NOMO-1 treated with DMSO at 0.1 percent for 48 hours (cell line): ENCODE measurements around the gene DMXL1.

ENCODE experiments used
- DNase-seq: peaks from one replicate; lab custom pipeline; 2025; ENCODE audit not compliant: unreplicated experiment; lab: John Stamatoyannopoulos, UW

Gene DMXL1

DNA sequence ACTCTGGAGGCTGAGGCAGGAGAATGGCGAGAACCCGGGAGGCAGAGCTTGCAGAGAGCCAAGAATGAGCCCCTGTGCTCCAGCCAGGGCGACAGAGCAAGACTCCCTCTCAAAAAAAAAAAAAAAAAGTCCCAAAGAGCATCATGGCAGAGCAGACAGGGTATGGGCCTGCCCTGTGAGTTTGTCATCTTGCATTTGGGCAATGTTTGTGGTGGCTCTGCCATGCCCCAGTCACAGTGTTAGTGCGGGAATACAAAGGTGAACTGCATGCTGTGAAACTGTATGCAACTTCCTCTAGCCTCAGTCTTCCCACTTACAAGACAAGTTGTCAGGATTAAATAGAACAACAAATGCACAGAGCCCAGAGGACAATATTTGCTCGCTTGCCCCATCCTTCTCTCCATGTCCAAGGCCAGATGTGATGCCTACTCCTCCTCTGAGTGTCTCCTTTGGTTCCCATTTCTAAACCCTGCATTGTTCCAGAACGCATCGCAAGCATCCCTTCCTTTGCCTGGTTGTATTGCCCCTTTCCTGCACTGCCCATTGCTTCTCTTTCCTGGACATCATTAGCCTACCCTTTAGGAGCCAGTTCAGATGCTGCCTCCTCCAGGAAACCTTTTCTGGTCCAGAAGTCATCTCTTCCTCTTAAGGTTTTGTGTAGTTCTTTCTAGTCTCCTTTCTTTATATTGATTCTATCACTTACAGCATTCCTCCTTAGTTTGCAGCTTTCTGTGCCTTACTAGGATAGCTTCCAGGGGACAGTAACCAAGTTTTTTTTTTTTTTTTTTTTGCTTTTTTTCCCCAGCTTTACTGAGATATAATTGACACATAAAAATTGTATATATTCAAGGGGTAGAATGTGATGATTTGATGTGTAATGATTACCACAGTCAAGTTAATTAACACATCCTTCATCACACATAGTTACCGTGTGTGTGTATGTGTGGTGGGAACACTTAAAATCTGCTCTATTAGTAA, 215.9 kb downstream of the DMXL1 start:
- DNase-seq = no peak

DNA sequence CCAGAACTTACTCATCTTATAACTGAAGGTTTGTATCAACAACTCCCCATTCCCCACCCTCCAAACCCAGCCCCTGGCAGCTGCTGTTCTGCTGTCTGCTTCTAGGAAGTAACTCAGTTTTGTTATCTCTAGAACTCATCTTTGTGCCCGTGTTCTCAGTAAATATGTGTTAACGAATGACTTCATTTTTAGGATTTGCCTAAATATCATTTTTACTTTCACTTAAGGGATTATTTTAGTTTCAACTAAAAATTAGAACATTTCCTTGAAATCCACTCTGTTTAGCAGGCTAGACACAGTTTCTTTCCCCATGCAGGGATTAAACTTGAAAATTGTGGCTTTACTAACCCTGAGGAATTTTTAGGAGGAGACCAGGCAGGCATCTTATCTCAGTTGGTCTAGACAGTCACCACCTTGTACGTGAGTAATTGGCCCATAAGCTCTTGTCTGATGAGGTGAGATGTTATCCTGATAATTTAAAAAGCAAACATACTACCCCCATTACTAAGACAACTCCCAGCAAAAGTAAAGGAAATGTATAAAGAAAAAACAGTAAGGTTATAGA, 216.7 kb downstream of the DMXL1 start:
- no peak for DNase-seq

DNA sequence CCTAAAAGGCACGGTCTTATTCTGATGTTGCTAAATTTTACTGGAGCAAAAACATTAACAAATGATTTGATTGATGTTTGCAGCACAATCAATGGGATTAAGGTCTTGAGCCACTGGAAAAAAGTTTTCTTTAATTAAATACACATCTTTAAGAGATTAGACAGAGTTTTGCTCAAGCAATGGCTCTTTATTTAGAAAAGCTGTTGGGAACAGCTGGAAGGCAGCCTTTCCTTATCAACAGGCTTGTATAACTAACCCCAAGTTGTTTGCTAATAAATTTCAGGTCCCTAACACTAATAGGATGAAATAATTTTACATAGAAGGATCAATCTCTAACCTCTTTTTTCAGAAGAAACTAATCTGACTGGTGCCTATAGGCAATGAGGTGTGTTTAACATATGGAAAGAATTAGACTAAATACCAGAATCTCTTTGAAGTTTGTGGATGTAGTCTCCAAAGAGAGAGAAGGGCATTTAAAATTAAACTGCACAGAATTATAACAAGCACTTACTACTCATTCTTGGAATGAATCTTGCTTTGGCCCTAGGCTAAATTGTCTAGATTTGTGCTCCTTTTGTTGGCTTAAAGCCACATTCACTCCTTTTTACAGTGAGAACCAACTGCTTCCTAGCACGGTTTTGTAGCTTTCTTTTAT, 217.6 kb downstream of the DMXL1 start:
- no peak for DNase-seq

DNA sequence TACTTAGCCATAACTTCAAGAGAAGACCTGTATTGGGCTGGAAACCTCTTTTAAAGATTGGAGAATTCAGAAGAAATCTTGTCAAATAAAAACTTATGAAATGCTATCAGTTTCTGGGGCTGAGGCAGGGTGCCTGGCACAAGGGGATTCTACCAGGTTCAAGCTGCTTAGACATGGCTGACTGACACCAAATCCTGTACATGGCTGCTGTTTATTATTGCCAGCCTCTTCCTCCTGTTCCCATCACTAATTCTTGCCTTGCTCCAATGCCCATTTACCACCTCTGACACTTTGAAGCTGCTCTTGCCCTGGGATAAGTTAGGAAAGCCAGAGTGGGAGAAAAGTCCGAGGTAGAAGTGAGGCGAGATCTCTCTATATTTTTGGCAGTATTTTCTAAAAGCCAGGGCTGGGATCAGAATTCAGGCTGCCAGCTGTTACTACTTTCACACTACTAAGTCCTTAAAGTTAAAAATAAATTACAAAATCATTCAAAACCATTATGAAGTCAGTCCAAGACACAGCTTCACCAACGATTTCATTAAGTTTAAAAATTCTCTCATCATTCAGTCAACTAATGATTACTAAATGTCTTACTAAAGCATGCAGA, 218.7 kb downstream of the DMXL1 start:
- DNase-seq = no peak

DNA sequence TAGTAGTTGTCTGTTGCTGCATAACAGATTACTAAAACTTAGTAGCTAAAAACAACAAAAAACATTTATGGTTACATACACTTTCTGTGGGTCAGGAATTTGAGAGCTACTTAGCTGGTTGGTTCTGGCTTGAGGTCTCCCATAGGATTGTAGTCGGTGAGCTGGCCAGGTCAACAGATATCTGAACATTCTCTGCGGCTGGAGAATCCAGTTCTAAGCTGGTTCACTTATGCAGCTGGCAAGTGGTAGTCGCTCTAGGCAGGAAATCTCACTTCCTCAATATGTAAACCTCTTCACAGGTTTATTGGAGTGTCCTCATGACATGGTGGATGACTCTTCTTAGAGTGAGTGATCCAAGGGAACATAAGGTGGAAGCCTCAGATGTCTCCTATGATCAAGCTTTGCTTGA, 219.3 kb downstream of the DMXL1 start:
- peak; percentile 90 for DNase-seq

DNA sequence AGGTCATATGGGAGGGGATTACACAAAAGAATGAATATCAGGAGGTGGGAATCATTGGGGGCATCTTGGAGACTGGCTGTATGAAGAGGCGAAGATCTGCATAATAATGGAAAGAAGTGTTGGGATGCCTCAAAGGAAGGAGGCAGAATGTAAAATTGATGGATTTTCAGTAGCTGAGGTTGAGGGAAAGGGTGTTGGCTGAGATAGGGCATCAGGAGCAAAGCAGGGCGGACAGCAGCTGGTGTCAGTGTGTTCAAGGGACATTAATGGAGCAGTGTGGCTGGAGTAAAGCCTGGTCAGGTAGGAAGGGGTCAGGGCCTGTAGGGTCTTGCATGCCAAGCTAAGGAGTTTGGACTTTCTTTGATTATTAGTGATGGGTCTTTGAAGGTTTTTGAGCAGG, 219.7 kb downstream of the DMXL1 start:
- DNase-seq = no peak

DNA sequence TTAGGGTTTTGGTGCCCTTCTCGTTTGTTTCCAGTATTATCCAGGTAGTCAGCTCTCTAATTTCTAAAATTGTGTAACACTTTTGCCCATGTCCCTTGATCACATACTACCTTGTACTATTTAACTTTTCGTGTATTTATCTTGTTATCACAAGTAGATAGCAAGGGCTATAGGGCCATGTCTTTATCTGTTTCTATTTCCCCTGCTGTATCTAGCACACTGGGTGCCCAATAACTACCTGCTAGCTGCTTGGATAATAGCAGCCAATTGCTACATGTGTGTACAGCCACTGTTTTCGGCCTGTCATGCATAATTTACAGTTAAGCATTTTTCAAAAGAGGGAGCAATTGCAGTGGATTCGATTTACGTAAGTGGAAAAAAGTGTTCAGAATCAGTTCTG, 220.2 kb downstream of the DMXL1 start:
- no peak for DNase-seq

DNA sequence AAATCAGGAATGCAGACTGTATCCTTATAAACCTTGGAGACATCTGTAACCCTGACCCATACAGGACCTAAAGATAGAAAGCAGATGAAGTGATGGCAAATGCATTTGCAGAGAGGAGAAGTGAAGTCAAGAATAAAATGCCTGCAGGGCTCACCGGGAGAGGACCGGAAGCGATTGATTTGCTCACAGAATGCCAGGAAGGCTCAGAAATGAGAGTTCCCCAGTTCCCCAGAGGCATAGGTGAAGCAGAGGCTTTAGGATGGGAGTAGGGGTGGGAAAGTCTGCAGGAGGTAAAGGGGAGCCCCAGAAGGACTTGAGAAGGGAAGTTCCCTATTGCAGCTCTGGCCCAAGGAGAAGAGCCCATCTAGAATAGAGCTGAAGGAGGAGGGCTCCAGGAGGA, 221.0 kb downstream of the DMXL1 start:
- DNase-seq = no peak

DNA sequence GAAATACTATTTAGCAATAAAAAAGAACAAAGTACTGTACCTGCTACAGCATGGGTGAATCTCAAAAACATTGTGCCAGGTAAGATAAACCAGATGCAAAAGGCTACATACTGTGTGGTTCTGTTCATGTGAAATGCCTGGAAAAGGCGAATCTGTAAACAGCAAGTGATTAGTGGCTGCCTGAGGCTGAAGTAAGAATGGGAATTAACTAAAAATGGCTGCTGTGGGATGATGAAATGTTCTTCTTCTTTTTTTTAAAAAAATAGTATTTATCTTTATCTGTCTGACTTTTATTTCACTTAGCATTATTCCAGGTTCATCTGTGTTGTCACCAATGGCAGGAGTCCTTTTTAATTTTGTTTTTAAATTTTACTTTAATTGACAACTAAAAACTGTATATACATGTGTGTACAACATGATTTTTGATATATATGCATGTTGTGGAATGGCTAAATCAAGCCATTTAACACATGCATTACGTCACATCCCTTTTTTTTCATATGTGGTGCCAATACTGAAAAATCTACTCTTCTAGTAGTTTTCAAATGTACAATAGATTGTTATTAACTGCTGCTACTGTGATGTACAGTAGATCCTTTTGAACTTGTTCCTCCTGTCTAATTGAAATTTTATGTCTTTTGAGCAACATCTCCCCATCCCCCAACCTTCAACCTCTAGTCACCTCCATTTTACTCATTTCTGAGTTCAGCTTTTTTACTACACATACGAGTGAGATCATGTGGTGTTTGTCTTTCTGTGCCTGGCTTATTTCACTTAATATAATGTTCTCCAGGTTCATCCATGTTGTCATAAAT, 222.0 kb downstream of the DMXL1 start:
- DNase-seq = peak; percentile 53

DNA sequence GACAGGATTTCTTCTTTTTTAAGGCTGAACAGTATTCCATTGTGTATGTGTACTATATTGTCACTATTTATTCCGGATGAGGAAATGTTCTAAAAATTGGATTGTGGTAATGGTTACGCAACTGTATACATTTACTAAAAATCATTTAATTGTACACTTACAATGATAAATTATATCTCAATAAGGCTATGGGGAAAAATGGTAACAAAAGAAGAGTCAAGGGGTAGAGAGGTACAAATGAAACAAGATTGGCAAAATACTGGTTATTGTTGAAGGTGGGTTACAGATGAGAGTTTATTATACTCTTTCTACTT, 222.6 kb downstream of the DMXL1 start:
- DNase-seq = no peak
